HEK293 (cell line): ENCODE results near the gene LIX1L.

Source experiments
- CTCF ChIA-PET: fragments of 350-600 bp; formaldehyde crosslinking; extraction: SDS; loops from one replicate; lab custom pipeline; 2021; ENCODE audit warnings: antibody characterized with exemption; lab: Yijun Ruan, JAX
- POLR2A ChIA-PET: fragments of 300-600 bp; formaldehyde crosslinking; extraction: SDS; loops from one replicate; lab custom pipeline; 2020; ENCODE audit warnings: antibody characterized with exemption, inconsistent platforms; lab: Yijun Ruan, JAX
- H3K27ac ChIP-seq: fragments of 200-500 bp; sonication (Bioruptor generic); 2 replicates; pipeline ENCODE4 v1.5.1; 2014; ENCODE audit warnings: low read depth, low read length, control low read depth, inconsistent platforms; ENCODE audit errors: extremely low read depth
- H3K36me3 ChIP-seq, 2 experiments: fragments of 200-500 bp in 1 of 2; sonication (Bioruptor generic) in 1 of 2; 1 replicate in 1 of 2; 2 replicates in 1 of 2; pipeline ENCODE4 v1.5.1; 2014 to 2017; ENCODE audit warnings: inconsistent platforms in 2 of 2, low read length in 2 of 2; ENCODE audit not compliant: control insufficient read depth in 2 of 2, insufficient read depth in 1 of 2
- H3K4me1 ChIP-seq: fragments of 200-500 bp; sonication (Bioruptor generic); 2 replicates; pipeline ENCODE4 v1.5.1; 2014; ENCODE audit warnings: mild to moderate bottlenecking, low read length, inconsistent platforms; ENCODE audit not compliant: control insufficient read depth, insufficient read depth
- H3K4me3 ChIP-seq: 2 replicates; pipeline ENCODE4 v1.5.1; 2011; ENCODE audit warnings: low read depth, mild to moderate bottlenecking, control low read depth, low read length, moderate library complexity
- H3K9me3 ChIP-seq: fragments of 200-500 bp; sonication (Bioruptor generic); 2 replicates; pipeline ENCODE4 v1.5.1; 2014; ENCODE audit warnings: low read depth, low read length, inconsistent platforms; ENCODE audit not compliant: control insufficient read depth, insufficient read depth
- BCL11A ChIP-seq: fragments of 450-650 bp; formaldehyde crosslinking; IDR thresholded peaks from 2 replicates; pipeline ENCODE4 v1.5.1; 2016; ENCODE audit warnings: low read depth, missing biosample characterization, missing genetic modification characterization
- EGR2 ChIP-seq: fragments of 450-650 bp; formaldehyde crosslinking; IDR thresholded peaks from 2 replicates; pipeline ENCODE4 v1.5.1; 2016; ENCODE audit warnings: low read depth, missing biosample characterization, missing genetic modification characterization
- ZBTB17 ChIP-seq: fragments of 450-650 bp; formaldehyde crosslinking; IDR thresholded peaks from 2 replicates; pipeline ENCODE4 v1.5.1; 2016; ENCODE audit warnings: missing biosample characterization, missing genetic modification characterization
- ZBTB26 ChIP-seq: fragments of 450-650 bp; formaldehyde crosslinking; optimal IDR thresholded peaks from 2 replicates; pipeline ENCODE3; 2016; ENCODE audit warnings: missing biosample characterization, mild to moderate bottlenecking, missing genetic modification characterization
- ZBTB44 ChIP-seq: fragments of 450-650 bp; IDR thresholded peaks from 2 replicates; pipeline ENCODE4 v1.5.1; 2018; ENCODE audit warnings: missing biosample characterization, mild to moderate bottlenecking, missing genetic modification characterization
- ZFP37 ChIP-seq: fragments of 450-650 bp; formaldehyde crosslinking; IDR thresholded peaks from 2 replicates; pipeline ENCODE4 v1.5.1; 2016; ENCODE audit warnings: missing biosample characterization, missing genetic modification characterization
- ZNF114 ChIP-seq: fragments of 450-650 bp; formaldehyde crosslinking; IDR thresholded peaks from 2 replicates; pipeline ENCODE4 v1.5.0; 2017; ENCODE audit warnings: missing biosample characterization, missing genetic modification characterization
- ZNF335 ChIP-seq: fragments of 450-650 bp; formaldehyde crosslinking; conservative IDR thresholded peaks from 2 replicates; pipeline ENCODE4 v1.5.1; 2016; ENCODE audit warnings: missing biosample characterization, missing genetic modification characterization
- ZNF555 ChIP-seq: fragments of 450-650 bp; formaldehyde crosslinking; conservative IDR thresholded peaks from 2 replicates; pipeline ENCODE4 v1.5.1; 2017; ENCODE audit warnings: missing biosample characterization, mild to moderate bottlenecking, missing genetic modification characterization, inconsistent platforms
- ZNF629 ChIP-seq: fragments of 450-650 bp; formaldehyde crosslinking; IDR thresholded peaks from 2 replicates; pipeline ENCODE4 v1.5.1; 2017; ENCODE audit warnings: missing biosample characterization, missing genetic modification characterization
- TF ChIP-seq, protein P1 (sequence below): fragments of 450-650 bp; formaldehyde crosslinking; conservative IDR thresholded peaks from 2 replicates; pipeline ENCODE4 v1.5.1; 2016; ENCODE audit warnings: low read depth, missing biosample characterization, missing genetic modification characterization
- TF ChIP-seq, protein P2 (sequence below): fragments of 450-650 bp; formaldehyde crosslinking; IDR thresholded peaks from 2 replicates; pipeline ENCODE4 v1.5.1; 2016; ENCODE audit warnings: missing biosample characterization, missing genetic modification characterization

Gene LIX1L

DNA sequence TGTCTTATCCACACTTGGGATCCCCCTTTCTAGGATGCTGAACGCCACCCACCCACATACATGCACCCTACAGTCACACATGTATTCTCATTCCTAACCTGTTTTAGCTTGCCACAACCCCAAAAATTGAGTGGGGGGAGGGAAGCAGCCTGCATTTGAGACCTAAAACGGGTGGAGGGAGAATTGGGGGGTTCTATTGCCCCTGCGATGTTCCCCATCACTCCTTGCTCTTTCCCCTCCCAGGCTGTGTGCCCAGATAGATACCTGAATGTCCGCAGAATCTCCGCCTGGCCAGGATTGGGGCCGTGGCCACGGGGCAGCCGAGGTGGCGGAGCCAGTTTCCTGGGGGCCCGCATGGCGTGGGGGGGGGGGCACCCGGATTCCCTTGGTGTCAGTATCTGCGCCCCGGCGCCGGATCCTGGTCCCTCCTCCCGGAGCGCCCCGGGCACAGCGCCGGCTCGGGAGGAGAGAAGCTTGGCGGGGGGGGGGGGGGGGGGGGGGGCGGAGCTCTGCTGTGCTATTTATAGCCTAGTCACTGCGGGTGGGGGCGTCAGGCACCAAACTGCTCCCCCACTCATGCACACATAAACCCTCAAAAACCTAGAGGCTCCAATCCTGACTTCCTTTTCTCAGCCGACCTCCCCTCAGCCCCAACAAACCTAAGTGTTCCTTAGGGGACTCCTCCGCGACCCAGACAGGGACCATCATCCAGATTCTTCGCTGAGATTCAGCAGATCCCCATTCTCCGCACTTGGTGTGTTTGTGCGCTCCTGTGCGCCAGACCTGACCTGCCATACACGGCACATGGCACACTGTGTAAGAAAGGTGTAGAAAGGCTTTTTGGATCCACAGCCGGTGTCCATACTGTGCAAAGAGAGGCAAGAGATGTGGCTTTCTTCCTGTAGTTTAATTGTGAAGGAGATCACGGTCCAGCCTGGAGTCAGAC is 4.6 kb upstream of the LIX1L start (continued):
- TF ChIP-seq, protein P1, sequence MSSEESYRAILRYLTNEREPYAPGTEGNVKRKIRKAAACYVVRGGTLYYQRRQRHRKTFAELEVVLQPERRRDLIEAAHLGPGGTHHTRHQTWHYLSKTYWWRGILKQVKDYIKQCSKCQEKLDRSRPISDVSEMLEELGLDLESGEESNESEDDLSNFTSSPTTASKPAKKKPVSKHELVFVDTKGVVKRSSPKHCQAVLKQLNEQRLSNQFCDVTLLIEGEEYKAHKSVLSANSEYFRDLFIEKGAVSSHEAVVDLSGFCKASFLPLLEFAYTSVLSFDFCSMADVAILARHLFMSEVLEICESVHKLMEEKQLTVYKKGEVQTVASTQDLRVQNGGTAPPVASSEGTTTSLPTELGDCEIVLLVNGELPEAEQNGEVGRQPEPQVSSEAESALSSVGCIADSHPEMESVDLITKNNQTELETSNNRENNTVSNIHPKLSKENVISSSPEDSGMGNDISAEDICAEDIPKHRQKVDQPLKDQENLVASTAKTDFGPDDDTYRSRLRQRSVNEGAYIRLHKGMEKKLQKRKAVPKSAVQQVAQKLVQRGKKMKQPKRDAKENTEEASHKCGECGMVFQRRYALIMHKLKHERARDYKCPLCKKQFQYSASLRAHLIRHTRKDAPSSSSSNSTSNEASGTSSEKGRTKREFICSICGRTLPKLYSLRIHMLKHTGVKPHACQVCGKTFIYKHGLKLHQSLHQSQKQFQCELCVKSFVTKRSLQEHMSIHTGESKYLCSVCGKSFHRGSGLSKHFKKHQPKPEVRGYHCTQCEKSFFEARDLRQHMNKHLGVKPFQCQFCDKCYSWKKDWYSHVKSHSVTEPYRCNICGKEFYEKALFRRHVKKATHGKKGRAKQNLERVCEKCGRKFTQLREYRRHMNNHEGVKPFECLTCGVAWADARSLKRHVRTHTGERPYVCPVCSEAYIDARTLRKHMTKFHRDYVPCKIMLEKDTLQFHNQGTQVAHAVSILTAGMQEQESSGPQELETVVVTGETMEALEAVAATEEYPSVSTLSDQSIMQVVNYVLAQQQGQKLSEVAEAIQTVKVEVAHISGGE (tag by site-specific recombination) = 0 out of 2 replicates have a peak, but pooled peaks have one; percentile 20
- TF ChIP-seq ZNF629 (tag by site-specific recombination) (no peak), ZBTB26 (tag by site-specific recombination) (peak; percentile 27), ZNF335 (tag by site-specific recombination) (peak; percentile 51)
- TF ChIP-seq, protein P2, sequence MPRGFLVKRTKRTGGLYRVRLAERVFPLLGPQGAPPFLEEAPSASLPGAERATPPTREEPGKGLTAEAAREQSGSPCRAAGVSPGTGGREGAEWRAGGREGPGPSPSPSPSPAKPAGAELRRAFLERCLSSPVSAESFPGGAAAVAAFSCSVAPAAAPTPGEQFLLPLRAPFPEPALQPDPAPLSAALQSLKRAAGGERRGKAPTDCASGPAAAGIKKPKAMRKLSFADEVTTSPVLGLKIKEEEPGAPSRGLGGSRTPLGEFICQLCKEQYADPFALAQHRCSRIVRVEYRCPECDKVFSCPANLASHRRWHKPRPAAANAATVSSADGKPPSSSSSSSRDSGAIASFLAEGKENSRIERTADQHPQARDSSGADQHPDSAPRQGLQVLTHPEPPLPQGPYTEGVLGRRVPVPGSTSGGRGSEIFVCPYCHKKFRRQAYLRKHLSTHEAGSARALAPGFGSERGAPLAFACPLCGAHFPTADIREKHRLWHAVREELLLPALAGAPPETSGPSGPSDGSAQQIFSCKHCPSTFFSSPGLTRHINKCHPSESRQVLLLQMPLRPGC (tag by site-specific recombination) = 0 out of 2 replicates have a peak, but pooled peaks have one; percentile 11

GRCh38 chr1:145961425-145962156 is 3.8 kb upstream of the LIX1L start:
- no peak overlapping the region for H3K27ac ChIP-seq
- ChIA-PET CTCF (interaction anchor here (0.5 kb wide), 2 partner anchors 45 to 50 kb away, joined by 3 to 5 read pairs; no protein-coding TSS in a partner anchor), POLR2A (no interaction called here)
- no peaks in the 10 kb centered on the region for H3K9me3 ChIP-seq
- no peak overlapping the region; the same call in 1 of the 2 replicates for H3K4me3 ChIP-seq
- H3K4me1 ChIP-seq = peaks cover 12% of the 10 kb centered on the region
- no peaks in the 10 kb centered on the region for H3K36me3 ChIP-seq
- TF ChIP-seq ZBTB26 (tag by site-specific recombination) (peak; percentile 48), BCL11A (tag by site-specific recombination) (no peak), ZBTB17 (tag by site-specific recombination) (0 out of 2 replicates have a peak, but pooled peaks have one; percentile 27), ZNF114 (tag by site-specific recombination) (no peak), EGR2 (peak; percentile 25; the same call in 1 of the 2 replicates), ZBTB44 (tag by site-specific recombination) (peak; percentile 35; the same call in 1 of the 2 replicates), ZNF555 (tag by site-specific recombination) (no peak), ZFP37 (tag by site-specific recombination) (no peak)
